Activated CD8-positive, alpha-beta T cell treated with anti-CD3 and anti-CD28 coated beads for 36 hours (primary cell): ENCODE data around the gene PLCB4. TPM values are rescaled to one million over a fixed set of nuclear protein-coding genes. Genes with fewer than 3 reads are reported as not detected.

Experiments used
- ATAC-seq: fragments of 200-7000 bp; cut with Tn5 transposase; one replicate; pipeline ENCODE4 v1.10.0; 2021; ENCODE audit warnings: mild to moderate bottlenecking, moderate library complexity
- CTCF ChIA-PET: fragments of 350-600 bp; sonication (Branson Sonifier 250); formaldehyde crosslinking; loops from one replicate; lab custom pipeline; 2021; ENCODE audit warnings: antibody characterized with exemption; lab: Charles Lee
- POLR2A ChIA-PET: fragments of 350-600 bp; sonication (Branson Sonifier 250); formaldehyde crosslinking; loops from one replicate; lab custom pipeline; 2021; ENCODE audit warnings: antibody characterized with exemption; lab: Charles Lee
- DNase-seq: peaks from one replicate; pipeline ENCODE4 v3.0.0-alpha.2; 2020
- H3K27ac Mint-ChIP-seq: one replicate; pipeline ENCODE4 v1.8.0; 2021; ENCODE audit warnings: mild to moderate bottlenecking, mixed read lengths
- H3K27me3 Mint-ChIP-seq: one replicate; pipeline ENCODE4 v1.8.0; 2021; ENCODE audit warnings: mixed read lengths
- H3K36me3 Mint-ChIP-seq: one replicate; pipeline ENCODE4 v1.8.0; 2021; ENCODE audit warnings: low read depth, mixed read lengths
- H3K4me1 Mint-ChIP-seq: one replicate; pipeline ENCODE4 v1.8.0; 2021; ENCODE audit warnings: low read depth, mixed read lengths
- H3K4me3 Mint-ChIP-seq: one replicate; pipeline ENCODE4 v1.8.0; 2021; ENCODE audit warnings: mild to moderate bottlenecking, moderate library complexity, mixed read lengths
- H3K9me3 Mint-ChIP-seq: one replicate; pipeline ENCODE4 v1.8.0; 2021; ENCODE audit warnings: mixed read lengths
- intact Hi-C: fragments of 100-400 bp; cut with micrococcal nuclease; formaldehyde crosslinking; loops from one replicate; pipeline ENCODE4 v1.10.0; 2022
- total RNA-seq, 2 experiments: library from RNA; stranded (reverse); gene quantifications; one replicate each; pipeline ENCODE4 v1.2.3, GENCODE V29; 2021
- TF ChIP-seq, protein P1 (sequence below): fragments of 200-600 bp; IDR thresholded peaks from one replicate; pipeline ENCODE4 v1.8.0; 2022; ENCODE audit warnings: antibody characterized with exemption, mild to moderate bottlenecking

PLCB4 gene
- total RNA-seq, 2 experiments from 2014 or later = not detected

DNA sequence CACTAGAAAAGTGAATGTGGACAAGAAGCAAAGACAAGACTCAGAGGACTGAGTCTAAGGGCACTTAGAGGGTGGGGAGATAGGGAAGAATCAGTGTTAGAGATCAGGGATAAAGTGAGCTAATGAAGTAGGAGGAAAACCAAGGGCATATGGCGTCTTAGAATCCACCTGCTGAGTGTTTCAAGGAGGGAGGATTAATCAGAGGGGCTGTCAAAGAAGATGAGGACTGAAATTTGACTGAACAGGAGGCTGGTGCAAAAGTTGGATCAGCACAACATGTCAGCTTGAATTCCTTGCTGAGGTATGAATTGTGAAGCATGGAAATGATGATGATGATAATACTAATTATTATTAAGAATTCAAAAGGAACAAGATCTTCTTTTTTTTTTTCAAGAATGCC, 39.4 kb downstream of the PLCB4 start:
- no peak for DNase-seq
- Mint-ChIP-seq H3K27me3 (no peaks in the 10 kb centered on the region), H3K4me1 (no peaks in the 10 kb centered on the region), H3K36me3 (no peaks in the 10 kb centered on the region), H3K4me3 (no peak overlapping the region), H3K9me3 (no peaks in the 10 kb centered on the region), H3K27ac (no peak overlapping the region)
- ChIA-PET CTCF (no interaction called here), POLR2A (no interaction called here)
- ATAC-seq = no peak
- intact Hi-C loops = no loop called here
- TF ChIP-seq, protein P1, sequence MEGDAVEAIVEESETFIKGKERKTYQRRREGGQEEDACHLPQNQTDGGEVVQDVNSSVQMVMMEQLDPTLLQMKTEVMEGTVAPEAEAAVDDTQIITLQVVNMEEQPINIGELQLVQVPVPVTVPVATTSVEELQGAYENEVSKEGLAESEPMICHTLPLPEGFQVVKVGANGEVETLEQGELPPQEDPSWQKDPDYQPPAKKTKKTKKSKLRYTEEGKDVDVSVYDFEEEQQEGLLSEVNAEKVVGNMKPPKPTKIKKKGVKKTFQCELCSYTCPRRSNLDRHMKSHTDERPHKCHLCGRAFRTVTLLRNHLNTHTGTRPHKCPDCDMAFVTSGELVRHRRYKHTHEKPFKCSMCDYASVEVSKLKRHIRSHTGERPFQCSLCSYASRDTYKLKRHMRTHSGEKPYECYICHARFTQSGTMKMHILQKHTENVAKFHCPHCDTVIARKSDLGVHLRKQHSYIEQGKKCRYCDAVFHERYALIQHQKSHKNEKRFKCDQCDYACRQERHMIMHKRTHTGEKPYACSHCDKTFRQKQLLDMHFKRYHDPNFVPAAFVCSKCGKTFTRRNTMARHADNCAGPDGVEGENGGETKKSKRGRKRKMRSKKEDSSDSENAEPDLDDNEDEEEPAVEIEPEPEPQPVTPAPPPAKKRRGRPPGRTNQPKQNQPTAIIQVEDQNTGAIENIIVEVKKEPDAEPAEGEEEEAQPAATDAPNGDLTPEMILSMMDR = no peak

- intact Hi-C loops = no loop called here
- Mint-ChIP-seq H3K36me3 (no peaks in the 10 kb centered on the region), H3K27ac (no peak overlapping the region), H3K27me3 (no peaks in the 10 kb centered on the region), H3K9me3 (no peaks in the 10 kb centered on the region), H3K4me3 (no peak overlapping the region), H3K4me1 (no peaks in the 10 kb centered on the region)
- ChIA-PET POLR2A (interaction anchor here (0.7 kb wide), 1 partner anchor 1850 kb away, joined by 3 read pairs; no protein-coding TSS in a partner anchor), CTCF (no interaction called here)
- DNase-seq (no peak), ATAC-seq (no peak)
- TF ChIP-seq, protein P1 = no peak
Measured at GRCh38 chr20:9109566-9109965, 40.7 kb downstream of the PLCB4 start.

DNA sequence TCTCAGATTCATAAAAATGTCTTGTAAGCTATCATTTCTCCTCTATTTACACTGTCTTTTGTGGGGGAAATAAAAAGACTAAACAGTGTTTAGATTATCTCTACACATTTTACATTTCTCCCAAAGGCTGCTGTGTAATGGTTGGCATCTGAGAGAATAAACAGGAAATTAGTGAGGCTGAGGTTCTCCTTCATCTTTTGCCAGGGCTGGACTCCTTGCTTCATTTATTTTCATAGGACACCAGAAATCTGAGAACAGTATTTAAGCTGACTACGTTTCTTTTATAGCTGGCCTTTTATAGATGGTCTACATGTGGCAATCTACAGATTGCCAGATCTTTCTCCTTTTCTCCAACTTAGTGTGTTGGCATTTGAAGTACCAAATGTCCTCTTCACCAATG, 41.5 kb downstream of the PLCB4 start:
- TF ChIP-seq, protein P1 = no peak
- POLR2A ChIA-PET = no interaction called here
- ATAC-seq (no peak), DNase-seq (no peak)
- no peaks in the 10 kb centered on the region for H3K27me3 Mint-ChIP-seq
- no peaks in the 10 kb centered on the region for H3K36me3 Mint-ChIP-seq
- no peaks in the 10 kb centered on the region for H3K4me1 Mint-ChIP-seq
- intact Hi-C loops = loop anchor here (10.0 kb wide), 1 partner anchor 64 kb away; no protein-coding TSS in a partner anchor
- CTCF ChIA-PET = interaction anchor here (0.6 kb wide), 1 partner anchor 298 kb away, joined by 3 read pairs; no protein-coding TSS in a partner anchor
- H3K27ac Mint-ChIP-seq = no peak overlapping the region
- H3K4me3 Mint-ChIP-seq = no peak overlapping the region
- no peaks in the 10 kb centered on the region for H3K9me3 Mint-ChIP-seq

- CTCF ChIA-PET = no interaction called here
- Mint-ChIP-seq H3K27ac (no peak overlapping the region), H3K9me3 (no peaks in the 10 kb centered on the region), H3K27me3 (no peaks in the 10 kb centered on the region), H3K4me1 (no peaks in the 10 kb centered on the region), H3K4me3 (no peak overlapping the region), H3K36me3 (no peaks in the 10 kb centered on the region)
- no peak for DNase-seq
- TF ChIP-seq, protein P1 = no peak
- ATAC-seq = no peak
- POLR2A ChIA-PET = no interaction called here
- intact Hi-C loops = loop anchor here (10.0 kb wide), 1 partner anchor 64 kb away; no protein-coding TSS in a partner anchor
Measured at GRCh38 chr20:9110916-9111432, 42.1 kb downstream of the PLCB4 start.
